HCT116 (cell line): ENCODE measurements around the gene RFPL3. TPM values are rescaled to one million over a fixed set of nuclear protein-coding genes. Genes with fewer than 3 reads are reported as not detected.

Source experiments
- ATAC-seq: fragments of 200-7000 bp; cut with Tn5 transposase; 2 replicates; pipeline ENCODE4 v1.9.1; 2020; ENCODE audit warnings: mild to moderate bottlenecking, moderate library complexity
- BruUV-seq: library from RNA; stranded (reverse); fragments of 400-500 nt; replicated peaks from 2 replicates; lab custom pipeline; 2021; lab: Mats Ljungman, UMichigan
- CTCF ChIA-PET: fragments of 300-600 bp; sonication (Branson Sonifier 250); formaldehyde crosslinking; loops from one replicate; lab custom pipeline; 2021; ENCODE audit warnings: antibody characterized with exemption; lab: Charles Lee
- POLR2A ChIA-PET: fragments of 300-600, 350-600 bp; sonication (Branson Sonifier 250); formaldehyde crosslinking; loops from one replicate; lab custom pipeline; 2021; ENCODE audit warnings: antibody characterized with exemption; lab: Charles Lee
- RAD21 ChIA-PET, 2 experiments: fragments of 300-600 bp; sonication (Branson Sonifier 250); formaldehyde crosslinking; loops; one replicate each; lab custom pipeline; 2023; ENCODE audit warnings: low total read pairs in 2 of 2; ENCODE audit not compliant: uncharacterized antibody in 2 of 2, unreplicated experiment in 2 of 2, low non-redundant PET in 1 of 2; lab: Charles Lee
- DNase-seq: peaks from one replicate; pipeline ENCODE4 v3.0.0-alpha.2; 2010; ENCODE audit warnings: low read depth, low spot score
- H2AFZ ChIP-seq: fragments of 200-600 bp; shearing (Covaris generic), sonication (generic); 2 replicates; pipeline ENCODE4 v1.6.1; 2017; ENCODE audit warnings: low read depth, mixed run types, mixed read lengths, antibody characterized with exemption, low read length; ENCODE audit not compliant: poor library complexity, severe bottlenecking
- H3K27ac ChIP-seq: 2 replicates; pipeline ENCODE4 v1.5.1; 2012; ENCODE audit warnings: low read depth, low read length
- H3K27me3 ChIP-seq: fragments of 200-600 bp; sonication (generic); 2 replicates; pipeline ENCODE4 v1.6.1; 2016; ENCODE audit warnings: mixed run types, low read length, mixed read lengths; ENCODE audit not compliant: insufficient read depth
- H3K36me3 ChIP-seq, 2 experiments: fragments of 200-500 bp in 1 of 2; fragments of 200-600 bp in 1 of 2; sonication (Bioruptor generic) in 1 of 2; sonication (generic) in 1 of 2; 2 replicates each; pipeline versions ENCODE4 v1.5.1 to v1.6.1; 2014 to 2016; ENCODE audit warnings: low read length in 2 of 2, inconsistent platforms in 1 of 2, mixed read lengths in 1 of 2, mixed run types in 1 of 2; ENCODE audit not compliant: insufficient read depth in 2 of 2, control insufficient read depth in 1 of 2
- H3K4me1 ChIP-seq, 2 experiments: fragments of 200-600 bp in 1 of 2; sonication (generic) in 1 of 2; 2 replicates each; pipeline versions ENCODE4 v1.5.1 to v1.6.1; 2012 to 2017; ENCODE audit warnings: low read length in 2 of 2, inconsistent platforms in 1 of 2, mild to moderate bottlenecking in 1 of 2, mixed read lengths in 1 of 2, mixed run types in 1 of 2, moderate library complexity in 1 of 2; ENCODE audit not compliant: insufficient read depth in 2 of 2, control insufficient read depth in 1 of 2
- H3K4me2 ChIP-seq: fragments of 200-600 bp; sonication (generic); 2 replicates; pipeline ENCODE4 v1.6.1; 2017; ENCODE audit warnings: mixed run types, low read length, mixed read lengths
- H3K4me3 ChIP-seq, 2 experiments: fragments of 200-600 bp in 1 of 2; sonication (generic) in 1 of 2; replicated peaks in 1 of 2; 2 replicates each; pipeline ENCODE4 v1.5.1; 2011 to 2016; ENCODE audit warnings: low read length in 2 of 2, control low read depth in 1 of 2, low read depth in 1 of 2, mild to moderate bottlenecking in 1 of 2, mixed read lengths in 1 of 2, mixed run types in 1 of 2
- H3K79me2 ChIP-seq: fragments of 200-600 bp; sonication (generic); 2 replicates; pipeline ENCODE4 v1.6.1; 2017; ENCODE audit warnings: mild to moderate bottlenecking, mixed run types, low read length, moderate library complexity, mixed read lengths; ENCODE audit not compliant: insufficient read depth
- H3K9ac ChIP-seq: fragments of 200-600 bp; sonication (generic); 2 replicates; pipeline ENCODE4 v1.6.1; 2016; ENCODE audit warnings: low read length, mixed read lengths
- H3K9me2 ChIP-seq: fragments of 200-600 bp; sonication (generic), shearing (Covaris generic); 2 replicates; pipeline ENCODE4 v1.6.1; 2017; ENCODE audit warnings: mixed run types, mild to moderate bottlenecking, moderate library complexity; ENCODE audit not compliant: insufficient read depth
- H3K9me3 ChIP-seq, 2 experiments: fragments of 200-500 bp in 1 of 2; fragments of 200-600 bp in 1 of 2; sonication (Bioruptor generic) in 1 of 2; sonication (generic) in 1 of 2; 2 replicates each; pipeline ENCODE4 v1.6.1; 2014 to 2017; ENCODE audit warnings: low read length in 2 of 2, mixed read lengths in 2 of 2, inconsistent platforms in 1 of 2, low read depth in 1 of 2, mild to moderate bottlenecking in 1 of 2, mixed run types in 1 of 2, moderate library complexity in 1 of 2; ENCODE audit not compliant: control insufficient read depth in 1 of 2, insufficient read depth in 1 of 2
- H4K20me1 ChIP-seq: fragments of 200-600 bp; sonication (generic), shearing (Covaris generic); 2 replicates; pipeline ENCODE4 v1.6.1; 2017; ENCODE audit warnings: mixed run types, mild to moderate bottlenecking, moderate library complexity; ENCODE audit not compliant: insufficient read depth
- CBX3 ChIP-seq: IDR thresholded peaks from 2 replicates; pipeline ENCODE4 v1.6.1; 2012; ENCODE audit warnings: low read depth
- EGR1 ChIP-seq: IDR thresholded peaks from 2 replicates; pipeline ENCODE4 v1.6.1; 2012; ENCODE audit warnings: low read depth
- ELF1 ChIP-seq: IDR thresholded peaks from 2 replicates; pipeline ENCODE4 v1.6.1; 2012; ENCODE audit warnings: low read depth, borderline replicate concordance
- EZH2 ChIP-seq: fragments of 200-600 bp; sonication (generic); IDR thresholded peaks from 2 replicates; pipeline ENCODE4 v1.6.1; 2017; ENCODE audit warnings: antibody characterized with exemption, mixed run types
- EZH2phosphoT487 ChIP-seq: fragments of 200-600 bp; IDR thresholded peaks from 2 replicates; pipeline ENCODE4 v1.6.1; 2018; ENCODE audit warnings: antibody characterized with exemption, borderline replicate concordance
- FOSL1 ChIP-seq: IDR thresholded peaks from 2 replicates; pipeline ENCODE4 v1.6.1; 2012; ENCODE audit warnings: low read depth
- JUND ChIP-seq: IDR thresholded peaks from 2 replicates; pipeline ENCODE4 v1.6.1; 2012
- POLR2A ChIP-seq: IDR thresholded peaks from 2 replicates; pipeline ENCODE4 v1.7.0; 2011; ENCODE audit warnings: borderline replicate concordance; ENCODE audit not compliant: insufficient read depth, insufficient read length; ENCODE audit errors: extremely low read depth
- RAD21 ChIP-seq: IDR thresholded peaks from 2 replicates; pipeline ENCODE4 v1.6.1; 2012; ENCODE audit warnings: low read depth, mild to moderate bottlenecking
- SIN3A ChIP-seq: IDR thresholded peaks from 2 replicates; pipeline ENCODE4 v1.6.1; 2012; ENCODE audit warnings: low read depth
- SRF ChIP-seq: IDR thresholded peaks from 2 replicates; pipeline ENCODE4 v1.6.1; 2012; ENCODE audit warnings: low read depth
- TCF7L2 ChIP-seq: IDR thresholded peaks from 2 replicates; pipeline ENCODE4 v1.7.0; 2011; ENCODE audit warnings: borderline replicate concordance, inconsistent platforms; ENCODE audit not compliant: insufficient read depth, insufficient read length; ENCODE audit errors: extremely low read depth
- YY1 ChIP-seq: IDR thresholded peaks from 2 replicates; pipeline ENCODE4 v1.6.1; 2011; ENCODE audit warnings: low read length, low read depth, moderate library complexity, mild to moderate bottlenecking; ENCODE audit not compliant: insufficient replicate concordance; ENCODE audit errors: extremely low read depth
- ZFX ChIP-seq: fragments of 450-650 bp; IDR thresholded peaks from 2 replicates; pipeline ENCODE4 v1.6.1; 2017
- ZNF274 ChIP-seq: fragments of 200-500 bp; sonication (Bioruptor generic); IDR thresholded peaks from 2 replicates; pipeline ENCODE4 v1.6.1; 2014; ENCODE audit warnings: mild to moderate bottlenecking, low read depth, low read length, inconsistent platforms
- intact Hi-C: fragments of 100-400 bp; cut with micrococcal nuclease; formaldehyde crosslinking; loops from 2 replicates; pipeline ENCODE4 v1.10.0; 2022
- total RNA-seq: library from RNA; stranded (reverse); gene quantifications from one replicate; pipeline ENCODE4 v1.2.1, GENCODE V29; 2021; ENCODE audit not compliant: unreplicated experiment
- TF ChIP-seq, protein P1 (sequence below): IDR thresholded peaks from 2 replicates; pipeline ENCODE4 v1.6.1; 2011; ENCODE audit warnings: mild to moderate bottlenecking, low read length, moderate library complexity; ENCODE audit not compliant: insufficient replicate concordance; ENCODE audit errors: extremely low read depth
- TF ChIP-seq, protein P2 (sequence below): IDR thresholded peaks from 2 replicates; pipeline ENCODE4 v1.6.1; 2012
- TF ChIP-seq, protein P3 (sequence below): IDR thresholded peaks from 2 replicates; pipeline ENCODE4 v1.6.1; 2012
- TF ChIP-seq, protein P4 (sequence below): IDR thresholded peaks from 2 replicates; pipeline ENCODE4 v1.6.1; 2012; ENCODE audit warnings: low read depth

Gene RFPL3
- total RNA-seq, 1 experiment from 2014 or later, result not detected

DNA sequence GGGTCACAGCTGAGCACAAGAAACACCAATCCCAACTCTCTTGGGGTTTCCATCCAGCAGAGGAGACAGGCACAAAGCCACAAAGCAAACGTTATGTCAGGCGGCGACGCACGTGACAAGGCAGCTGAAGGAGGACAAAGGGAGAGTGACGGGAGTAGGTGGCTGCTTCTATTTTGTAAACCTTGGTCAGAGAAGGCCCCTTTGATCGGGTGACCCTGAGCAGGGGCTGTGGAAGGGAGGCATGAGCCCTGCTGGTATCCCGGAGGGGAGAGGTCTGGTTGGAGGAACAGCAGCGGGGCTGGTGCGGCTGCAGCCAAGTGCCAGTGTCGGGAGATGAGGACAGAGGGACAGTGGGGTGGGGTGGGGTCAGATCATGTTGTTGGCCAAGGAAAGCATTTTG lies 17.3 kb upstream of the RFPL3 start:
- intact Hi-C loops, result no loop called here
- ATAC-seq, result no peak
- TF ChIP-seq, protein P1, sequence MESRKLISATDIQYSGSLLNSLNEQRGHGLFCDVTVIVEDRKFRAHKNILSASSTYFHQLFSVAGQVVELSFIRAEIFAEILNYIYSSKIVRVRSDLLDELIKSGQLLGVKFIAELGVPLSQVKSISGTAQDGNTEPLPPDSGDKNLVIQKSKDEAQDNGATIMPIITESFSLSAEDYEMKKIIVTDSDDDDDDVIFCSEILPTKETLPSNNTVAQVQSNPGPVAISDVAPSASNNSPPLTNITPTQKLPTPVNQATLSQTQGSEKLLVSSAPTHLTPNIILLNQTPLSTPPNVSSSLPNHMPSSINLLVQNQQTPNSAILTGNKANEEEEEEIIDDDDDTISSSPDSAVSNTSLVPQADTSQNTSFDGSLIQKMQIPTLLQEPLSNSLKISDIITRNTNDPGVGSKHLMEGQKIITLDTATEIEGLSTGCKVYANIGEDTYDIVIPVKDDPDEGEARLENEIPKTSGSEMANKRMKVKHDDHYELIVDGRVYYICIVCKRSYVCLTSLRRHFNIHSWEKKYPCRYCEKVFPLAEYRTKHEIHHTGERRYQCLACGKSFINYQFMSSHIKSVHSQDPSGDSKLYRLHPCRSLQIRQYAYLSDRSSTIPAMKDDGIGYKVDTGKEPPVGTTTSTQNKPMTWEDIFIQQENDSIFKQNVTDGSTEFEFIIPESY, result no peak
- TF ChIP-seq YY1 (no peak), FOSL1 (no peak), CBX3 (no peak), SIN3A (no peak), TCF7L2 (no peak), RAD21 (no peak), EZH2 (no peak), SRF (no peak), POLR2A (no peak), ZFX (no peak), ELF1 (no peak), JUND (no peak), ZNF274 (no peak), EGR1 (no peak), EZH2phosphoT487 (no peak)
- TF ChIP-seq, protein P2, sequence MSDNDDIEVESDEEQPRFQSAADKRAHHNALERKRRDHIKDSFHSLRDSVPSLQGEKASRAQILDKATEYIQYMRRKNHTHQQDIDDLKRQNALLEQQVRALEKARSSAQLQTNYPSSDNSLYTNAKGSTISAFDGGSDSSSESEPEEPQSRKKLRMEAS, result no peak
- TF ChIP-seq, protein P3, sequence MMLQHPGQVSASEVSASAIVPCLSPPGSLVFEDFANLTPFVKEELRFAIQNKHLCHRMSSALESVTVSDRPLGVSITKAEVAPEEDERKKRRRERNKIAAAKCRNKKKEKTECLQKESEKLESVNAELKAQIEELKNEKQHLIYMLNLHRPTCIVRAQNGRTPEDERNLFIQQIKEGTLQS, result no peak
- TF ChIP-seq, protein P4, sequence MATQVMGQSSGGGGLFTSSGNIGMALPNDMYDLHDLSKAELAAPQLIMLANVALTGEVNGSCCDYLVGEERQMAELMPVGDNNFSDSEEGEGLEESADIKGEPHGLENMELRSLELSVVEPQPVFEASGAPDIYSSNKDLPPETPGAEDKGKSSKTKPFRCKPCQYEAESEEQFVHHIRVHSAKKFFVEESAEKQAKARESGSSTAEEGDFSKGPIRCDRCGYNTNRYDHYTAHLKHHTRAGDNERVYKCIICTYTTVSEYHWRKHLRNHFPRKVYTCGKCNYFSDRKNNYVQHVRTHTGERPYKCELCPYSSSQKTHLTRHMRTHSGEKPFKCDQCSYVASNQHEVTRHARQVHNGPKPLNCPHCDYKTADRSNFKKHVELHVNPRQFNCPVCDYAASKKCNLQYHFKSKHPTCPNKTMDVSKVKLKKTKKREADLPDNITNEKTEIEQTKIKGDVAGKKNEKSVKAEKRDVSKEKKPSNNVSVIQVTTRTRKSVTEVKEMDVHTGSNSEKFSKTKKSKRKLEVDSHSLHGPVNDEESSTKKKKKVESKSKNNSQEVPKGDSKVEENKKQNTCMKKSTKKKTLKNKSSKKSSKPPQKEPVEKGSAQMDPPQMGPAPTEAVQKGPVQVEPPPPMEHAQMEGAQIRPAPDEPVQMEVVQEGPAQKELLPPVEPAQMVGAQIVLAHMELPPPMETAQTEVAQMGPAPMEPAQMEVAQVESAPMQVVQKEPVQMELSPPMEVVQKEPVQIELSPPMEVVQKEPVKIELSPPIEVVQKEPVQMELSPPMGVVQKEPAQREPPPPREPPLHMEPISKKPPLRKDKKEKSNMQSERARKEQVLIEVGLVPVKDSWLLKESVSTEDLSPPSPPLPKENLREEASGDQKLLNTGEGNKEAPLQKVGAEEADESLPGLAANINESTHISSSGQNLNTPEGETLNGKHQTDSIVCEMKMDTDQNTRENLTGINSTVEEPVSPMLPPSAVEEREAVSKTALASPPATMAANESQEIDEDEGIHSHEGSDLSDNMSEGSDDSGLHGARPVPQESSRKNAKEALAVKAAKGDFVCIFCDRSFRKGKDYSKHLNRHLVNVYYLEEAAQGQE, result no peak
- no peaks in the 10 kb centered on the region for H3K36me3 ChIP-seq
- H3K27ac ChIP-seq, result no peak overlapping the region
- no peak overlapping the region for H3K4me2 ChIP-seq
- ChIA-PET CTCF (no interaction called here), RAD21 (no interaction called here), POLR2A (no interaction called here)
- no peak overlapping the region for H3K4me3 ChIP-seq
- H2AFZ ChIP-seq, result no peak overlapping the region
- no peaks in the 10 kb centered on the region for H3K27me3 ChIP-seq
- H3K4me1 ChIP-seq, result no peaks in the 10 kb centered on the region; a peak in 1 of 4 replicates
- no peaks in the 10 kb centered on the region for H4K20me1 ChIP-seq
- BruUV-seq, result no TSS peak
- no peak overlapping the region for H3K9ac ChIP-seq
- no peak for DNase-seq
- H3K9me2 ChIP-seq, result no peaks in the 10 kb centered on the region
- H3K9me3 ChIP-seq, result no peaks in the 10 kb centered on the region
- no peaks in the 10 kb centered on the region for H3K79me2 ChIP-seq
